Heart left ventricle (tissue), 16 donors: Measurements from ENCODE around the gene CLIC6. TPM values are rescaled to one million over a fixed set of nuclear protein-coding genes. Genes with fewer than 3 reads are reported as not detected.

ENCODE experiments used
- ATAC-seq, 4 donors: fragments of 200-7000 bp; cut with Tn5 transposase; one replicate each; pipeline ENCODE4 v1.9.1; 2020 to 2022; ENCODE audit warnings: moderate library complexity in 4 of 4, mild to moderate bottlenecking in 3 of 4, moderate number of reproducible peaks in 1 of 4
- DNase-seq, 5 donors: peaks; one replicate each; pipeline ENCODE4 v3.0.0-alpha.2; 2020
- H3K27ac ChIP-seq, 12 donors: fragments of 200-600 bp; sonication (generic) in 4 of 12; one replicate each; pipeline versions ENCODE4 v1.5.0 to v1.8.0; 2016 to 2022; ENCODE audit warnings: mild to moderate bottlenecking in 2 of 12
- H3K27me3 ChIP-seq, 9 donors: fragments of 200-600 bp; sonication (generic) in 2 of 9; one replicate each; pipeline versions ENCODE4 v1.5.1 to v1.8.0; 2016 to 2022; ENCODE audit warnings: mild to moderate bottlenecking in 3 of 9
- H3K36me3 ChIP-seq, 9 donors: fragments of 200-600 bp; sonication (generic) in 2 of 9; one replicate each; pipeline versions ENCODE4 v1.5.0 to v1.8.0; 2018 to 2022; ENCODE audit warnings: mild to moderate bottlenecking in 2 of 9
- H3K4me1 ChIP-seq, 12 donors: fragments of 200-600 bp; sonication (generic) in 4 of 12; one replicate each; pipeline versions ENCODE4 v1.5.0 to v1.8.0; 2016 to 2022; ENCODE audit warnings: mild to moderate bottlenecking in 3 of 12
- H3K4me3 ChIP-seq, 12 donors: fragments of 200-600 bp; sonication (generic) in 4 of 12; one replicate each; pipeline versions ENCODE4 v1.5.0 to v1.8.0; 2017 to 2022; ENCODE audit warnings: mild to moderate bottlenecking in 9 of 12, moderate library complexity in 4 of 12
- H3K9me3 ChIP-seq, 12 donors: fragments of 200-600 bp; sonication (generic) in 4 of 12; one replicate each; pipeline versions ENCODE4 v1.5.0 to v1.8.0; 2016 to 2022; ENCODE audit warnings: mild to moderate bottlenecking in 1 of 12
- POLR2A ChIP-seq, 2 donors: fragments of 450-650 bp; IDR thresholded peaks; one replicate each; pipeline ENCODE4 v1.6.1; 2017; ENCODE audit warnings: antibody characterized with exemption in 2 of 2, mild to moderate bottlenecking in 2 of 2, moderate library complexity in 2 of 2
- WGBS, 4 donors: extraction: QIAGEN DNeasy Blood & Tissue Kit in 2 of 4; methylation state at CpG; one replicate each; pipeline versions ENCODE4 v1.1.5 to v1.1.7; 2013 to 2018; 5-methylcytosine and 5-hydroxymethylcytosine counted together
- intact Hi-C, 10 donors: fragments of 100-400 bp; cut with DNase I; formaldehyde crosslinking; loops; one replicate each; pipeline versions ENCODE4 v1.11.1 to v1.14.2; 2022
- polyA plus RNA-seq, 2 donors: library from polyadenylated mRNA; stranded (reverse); fragments of 200-250 nt; gene quantifications; one replicate each; pipeline ENCODE4 v1.2.3, GENCODE V29; 2013
- total RNA-seq, 9 donors: library from RNA; depleted of rRNA in 2 of 9; stranded (reverse); fragments of >200 nt in 2 of 9; fragmentation: NEBNext Ultra II Directional in 3 of 9; extraction: Animal tissue kit (Norgen Biotek cat#: 25700) in 3 of 9; gene quantifications; one replicate each; pipeline versions ENCODE4 v1.1.0 to v1.2.4, GENCODE V29; 2016 to 2023
- TF ChIP-seq, protein P1 (sequence below), 12 donors: fragments of 200-600 bp; sonication (generic) in 4 of 12; IDR thresholded peaks; one replicate each; pipeline versions ENCODE4 v1.5.0 to v1.8.0; 2018 to 2022; ENCODE audit warnings: antibody characterized with exemption in 12 of 12, mild to moderate bottlenecking in 5 of 12
- donor health status: ischemic (EF 13 %, LVEDD 7.1; RV severe dilation, severe dysfunction).
- donor health status: healthy with polysubstance abuse.
- donor health status: DM: no; HTN: yes; CAD: no.
- donor health status: DM: no; HTN: no; CAD: no.
- donor health status: ischemic (EF 25% LVEDD 6.9; RV normal size, moderate dysfunction).
- donor health status: ischemic (EF 25% LVEDD 5.7; RV mildly dilated, moderate dysfunction).
- donor health status: healthy.
- donor health status: DM: yes; HTN: yes; CAD: no.
- donor health status: ischemic (EF 35%, LVEDD 5.7; RV mildly dilated, moderate dysfunction).
- donor health status: nonischemic (EF 11% LVEDD 7.7; RV severe dilation, severe dysfunction).
- donor health status: DM: yes; HTN: yes; CAD: no.
- donor health status: PGD.
- donor health status: ischemic (EF 29% LVEDD 5.4; RV normal size, mild dysfunction).
- donor health status: nonischemic (EF 23%, LVEDD 6.1; RV moderate dilation, normal function).

Gene CLIC6
- total and polyA plus RNA-seq, 11 donors = 2.6 to 15.7 (median 7.5) TPM

DNA sequence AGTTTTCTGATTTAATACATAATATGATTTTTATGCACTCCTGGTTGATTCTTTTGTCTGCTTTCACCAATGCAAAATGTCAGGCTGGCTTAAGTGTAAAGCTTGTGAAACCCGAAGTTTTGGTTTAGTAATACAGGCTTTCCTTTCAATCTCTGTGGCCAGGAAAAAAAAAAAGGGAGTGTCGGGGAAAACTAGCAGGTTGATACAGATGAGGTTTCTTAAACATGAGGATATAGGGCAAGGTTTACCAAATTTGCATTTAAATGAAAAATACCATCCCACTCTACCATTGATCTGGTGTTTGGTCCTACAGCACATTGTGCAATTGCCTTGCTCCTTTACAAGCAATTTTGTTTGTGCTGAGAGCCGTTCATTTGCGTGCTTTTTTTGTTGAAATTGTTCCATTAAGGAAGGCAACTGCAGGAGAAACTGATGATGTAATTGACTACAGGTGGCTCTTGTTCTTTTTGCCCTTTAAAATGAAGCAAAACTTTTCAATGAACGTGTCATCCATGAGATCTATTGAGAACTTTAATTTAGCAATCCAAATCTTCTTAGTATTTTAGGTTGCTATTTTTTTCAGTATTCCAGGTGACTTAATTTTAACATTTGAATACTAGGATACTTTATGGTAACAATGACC lies 22.7 kb downstream of the CLIC6 start:
- DNase-seq = no peak
- Histone ChIP-seq H3K4me1 (peaks cover 0 to 15% (median 0%) of the 10 kb centered on the region in 12 donors), H3K9me3 (peaks cover 0 to 9% (median 0%) of the 10 kb centered on the region in 12 donors), H3K27ac (no peak overlapping the region), H3K4me3 (no peak overlapping the region), H3K27me3 (no peaks in the 10 kb centered on the region), H3K36me3 (no peaks in the 10 kb centered on the region)
- WGBS, 4 donors = 73 to 82% (median 78%) methylated on average over 5 of the region's 5 CpGs
- ATAC-seq = no peak
- TF ChIP-seq POLR2A (IDR thresholded peaks at IDR 0.05) = no peak
- intact Hi-C loops = loop anchor here in 3 of 10 donors (2.0 to 10.0 kb wide), 7 partner anchors 63 to 1421 kb away; no protein-coding TSS in a partner anchor

DNA sequence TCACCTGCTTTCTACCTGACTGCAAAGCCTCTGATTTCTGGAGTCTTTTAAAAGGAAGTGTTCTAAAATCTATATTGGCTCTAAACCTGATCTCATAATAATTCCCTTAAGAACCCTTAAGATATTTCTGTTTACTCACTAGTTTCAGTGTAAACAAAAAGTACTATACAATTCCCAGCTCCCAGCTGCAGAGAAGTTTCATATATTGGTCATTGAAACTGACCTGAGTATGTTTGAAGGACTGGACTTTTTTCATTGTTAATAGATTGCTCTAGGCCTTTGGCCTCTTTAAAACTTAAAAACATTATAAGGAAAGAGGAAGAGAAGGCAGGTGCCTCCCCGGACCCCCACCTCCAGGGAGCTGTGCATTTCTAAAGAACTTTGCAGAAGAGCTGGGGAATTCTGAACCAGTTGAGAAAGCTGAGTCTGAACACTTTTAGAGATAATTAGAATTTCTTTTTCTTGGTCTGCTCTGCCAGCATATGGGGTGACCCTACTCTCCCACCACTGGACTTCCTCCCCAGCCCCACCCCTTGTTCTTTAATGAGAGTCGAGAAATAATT lies 23.7 kb downstream of the CLIC6 start:
- Histone ChIP-seq H3K36me3 (no peaks in the 10 kb centered on the region), H3K9me3 (peaks cover 0 to 9% (median 0%) of the 10 kb centered on the region in 12 donors), H3K4me3 (no peak overlapping the region), H3K27me3 (no peaks in the 10 kb centered on the region), H3K27ac (no peak overlapping the region), H3K4me1 (peaks cover 0 to 15% (median 0%) of the 10 kb centered on the region in 12 donors)
- ATAC-seq (no peak), DNase-seq (no peak)
- intact Hi-C loops = loop anchor here in 3 of 10 donors (2.0 to 10.0 kb wide), 6 partner anchors 62 to 1420 kb away; no protein-coding TSS in a partner anchor
- 75 to 84% (median 81%) methylated on average over 2 of the region's 2 CpGs for WGBS, 4 donors
- TF ChIP-seq, protein P1, sequence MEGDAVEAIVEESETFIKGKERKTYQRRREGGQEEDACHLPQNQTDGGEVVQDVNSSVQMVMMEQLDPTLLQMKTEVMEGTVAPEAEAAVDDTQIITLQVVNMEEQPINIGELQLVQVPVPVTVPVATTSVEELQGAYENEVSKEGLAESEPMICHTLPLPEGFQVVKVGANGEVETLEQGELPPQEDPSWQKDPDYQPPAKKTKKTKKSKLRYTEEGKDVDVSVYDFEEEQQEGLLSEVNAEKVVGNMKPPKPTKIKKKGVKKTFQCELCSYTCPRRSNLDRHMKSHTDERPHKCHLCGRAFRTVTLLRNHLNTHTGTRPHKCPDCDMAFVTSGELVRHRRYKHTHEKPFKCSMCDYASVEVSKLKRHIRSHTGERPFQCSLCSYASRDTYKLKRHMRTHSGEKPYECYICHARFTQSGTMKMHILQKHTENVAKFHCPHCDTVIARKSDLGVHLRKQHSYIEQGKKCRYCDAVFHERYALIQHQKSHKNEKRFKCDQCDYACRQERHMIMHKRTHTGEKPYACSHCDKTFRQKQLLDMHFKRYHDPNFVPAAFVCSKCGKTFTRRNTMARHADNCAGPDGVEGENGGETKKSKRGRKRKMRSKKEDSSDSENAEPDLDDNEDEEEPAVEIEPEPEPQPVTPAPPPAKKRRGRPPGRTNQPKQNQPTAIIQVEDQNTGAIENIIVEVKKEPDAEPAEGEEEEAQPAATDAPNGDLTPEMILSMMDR (IDR thresholded peaks at IDR 0.05) = no peak
- no peak for TF ChIP-seq POLR2A (IDR thresholded peaks at IDR 0.05)

DNA sequence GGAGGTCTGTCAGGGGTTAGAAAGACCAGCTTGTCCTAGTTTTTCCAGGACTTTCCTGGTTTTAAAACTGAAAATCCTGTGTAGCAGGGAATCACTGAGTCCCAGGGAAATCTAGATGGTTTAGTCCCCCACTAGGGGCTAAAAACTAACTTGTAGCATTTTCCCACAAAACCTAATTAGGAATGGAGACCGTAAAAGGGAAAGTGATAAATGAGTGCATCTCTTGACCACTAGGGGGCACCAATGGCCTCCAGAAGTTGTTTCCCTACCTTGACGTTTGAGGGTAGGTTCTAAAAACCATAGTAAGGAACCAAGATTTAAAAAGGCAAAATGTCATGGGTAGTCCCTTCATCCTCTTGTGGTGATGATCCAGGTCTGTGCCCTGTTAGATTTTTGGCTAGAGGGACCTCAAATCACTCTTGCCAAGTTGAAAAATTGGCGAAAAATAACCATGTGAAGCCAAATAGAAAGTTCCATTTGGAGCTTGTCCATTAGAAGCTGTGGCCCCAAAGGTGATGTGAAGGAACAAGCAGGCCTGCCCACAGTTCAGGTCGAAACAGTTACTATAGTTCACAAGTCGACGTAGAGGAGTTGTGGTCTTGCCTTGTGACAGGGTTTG lies 24.5 kb downstream of the CLIC6 start:
- Histone ChIP-seq H3K27ac (no peak overlapping the region), H3K36me3 (no peaks in the 10 kb centered on the region), H3K9me3 (peaks cover 0 to 9% (median 0%) of the 10 kb centered on the region in 12 donors), H3K27me3 (no peaks in the 10 kb centered on the region), H3K4me3 (no peak overlapping the region), H3K4me1 (peaks cover 0 to 15% (median 0%) of the 10 kb centered on the region in 12 donors)
- peak in 1 of 4 donors; percentile 25 for ATAC-seq
- intact Hi-C loops = loop anchor here in 3 of 10 donors (2.0 to 10.0 kb wide), 6 partner anchors 62 to 1419 kb away; no protein-coding TSS in a partner anchor
- WGBS, 4 donors = 61 to 64% (median 62%) methylated on average over 6 of the region's 6 CpGs
- no peak for TF ChIP-seq POLR2A (IDR thresholded peaks at IDR 0.05)
- TF ChIP-seq, protein P1 (IDR thresholded peaks at IDR 0.05) = peak; percentile 58 to 86 (median 78)
- peak in 1 of 5 donors; percentile 45 for DNase-seq

DNA sequence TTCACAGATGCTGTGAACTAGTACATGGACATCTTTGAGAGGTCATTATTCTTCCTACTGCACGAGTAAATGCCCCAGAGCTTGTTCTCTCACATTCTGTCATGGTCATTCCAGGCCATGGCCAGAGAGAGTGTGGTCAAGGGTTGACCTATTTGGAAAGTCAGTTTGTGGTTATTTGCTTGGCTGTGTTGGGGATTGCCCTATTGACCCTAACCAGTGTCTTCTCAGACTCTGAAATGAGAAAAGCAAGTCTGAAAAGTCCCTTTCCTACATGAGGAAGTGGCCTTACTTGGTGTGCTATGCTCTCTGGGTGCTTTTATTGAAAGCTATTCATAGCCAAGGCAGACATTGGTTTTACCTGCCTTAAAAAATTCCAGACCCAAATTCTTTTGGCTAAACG lies 26.6 kb downstream of the CLIC6 start:
- peaks cover 0 to 9% (median 0%) of the 10 kb centered on the region in 12 donors for H3K9me3 ChIP-seq
- WGBS, 4 donors = 71 to 81% (median 73%) methylated on average over 2 of the region's 2 CpGs
- intact Hi-C loops = loop anchor here in 2 of 10 donors (5.0 to 10.0 kb wide), 3 partner anchors 59 to 1247 kb away; no protein-coding TSS in a partner anchor
- no peak overlapping the region for H3K27ac ChIP-seq
- TF ChIP-seq, protein P1 (IDR thresholded peaks at IDR 0.05) = no peak
- no peak for TF ChIP-seq POLR2A (IDR thresholded peaks at IDR 0.05)
- H3K4me3 ChIP-seq = no peak overlapping the region
- no peaks in the 10 kb centered on the region for H3K27me3 ChIP-seq
- H3K4me1 ChIP-seq = peaks cover 0 to 10% (median 0%) of the 10 kb centered on the region in 12 donors
- no peak for ATAC-seq
- DNase-seq = no peak
- H3K36me3 ChIP-seq = no peaks in the 10 kb centered on the region
